GM12878 (cell line): ENCODE results near the gene SNAPC3. TPM values are rescaled to one million over a fixed set of nuclear protein-coding genes. Genes with fewer than 3 reads are reported as not detected.

Source experiments
- ATAC-seq: fragments of 200-7000 bp; cut with Tn5 transposase; 3 replicates; pipeline ENCODE4 v1.9.1; 2020; ENCODE audit warnings: mild to moderate bottlenecking, moderate library complexity
- BruUV-seq: library from RNA; stranded (reverse); fragments of 400-500 nt; replicated peaks from 2 replicates; lab custom pipeline; 2021; lab: Mats Ljungman, UMichigan
- CTCF ChIA-PET: fragments of 300-600 bp; sonication (Branson Sonifier 250); formaldehyde crosslinking; extraction: SDS; loops from one replicate; lab custom pipeline; 2021; ENCODE audit warnings: inconsistent platforms; lab: Yijun Ruan, JAX
- POLR2A ChIA-PET: fragments of 350-600 bp; formaldehyde crosslinking; extraction: SDS; loops from one replicate; lab custom pipeline; 2021; ENCODE audit warnings: inconsistent platforms; lab: Charles Lee
- RAD21 ChIA-PET: fragments of 300-600 bp; sonication (Branson Sonifier 250); formaldehyde crosslinking; loops from one replicate; lab custom pipeline; 2023; ENCODE audit warnings: antibody characterized with exemption; ENCODE audit not compliant: unreplicated experiment; lab: Charles Lee
- SMC1A ChIA-PET: fragments of 300-600 bp; sonication (Branson Sonifier 250); formaldehyde crosslinking; loops from one replicate; lab custom pipeline; 2023; ENCODE audit not compliant: unreplicated experiment, uncharacterized antibody; lab: Charles Lee
- DNase-seq: peaks from one replicate; pipeline ENCODE4 v3.0.0-alpha.2; 2011; ENCODE audit warnings: low read depth, low spot score
- FAIRE-seq: peaks from 3 replicates; lab custom pipeline; 2011; peaks lifted over from hg19 to GRCh38; lab: Jason Lieb, UNC
- H2AFZ ChIP-seq: 2 replicates; pipeline ENCODE4 v1.6.0; 2011; ENCODE audit warnings: low read depth, low read length, control low read depth; ENCODE audit not compliant: control insufficient read depth
- H3K27ac ChIP-seq: 2 replicates; pipeline ENCODE4 v1.5.1; 2011; ENCODE audit warnings: control low read depth; ENCODE audit not compliant: control insufficient read depth, insufficient read depth
- H3K27me3 ChIP-seq, 2 experiments: replicated peaks in 1 of 2; 2 replicates each; pipeline versions ENCODE4 v1.6.0 to v1.6.1; 2011; ENCODE audit warnings: low read length in 1 of 2; ENCODE audit not compliant: control insufficient read depth in 2 of 2, insufficient read depth in 2 of 2
- H3K36me3 ChIP-seq, 2 experiments: 2 replicates each; pipeline ENCODE4 v1.5.1; 2011; ENCODE audit warnings: low read length in 1 of 2; ENCODE audit not compliant: control insufficient read depth in 2 of 2, insufficient read depth in 2 of 2
- H3K4me1 ChIP-seq: 2 replicates; pipeline ENCODE4 v1.6.1; 2011; ENCODE audit warnings: mild to moderate bottlenecking, low read length, moderate library complexity, mixed read lengths; ENCODE audit not compliant: control insufficient read depth, insufficient read depth
- H3K4me2 ChIP-seq: 2 replicates; pipeline ENCODE4 v1.6.0; 2011; ENCODE audit warnings: control low read depth; ENCODE audit not compliant: control insufficient read depth, insufficient read depth
- H3K4me3 ChIP-seq: fragments of 200-600 bp; sonication (generic); 2 replicates; pipeline ENCODE4 v1.5.1; 2016
- H3K79me2 ChIP-seq: 2 replicates; pipeline ENCODE4 v1.6.0; 2011; ENCODE audit warnings: low read length; ENCODE audit not compliant: control insufficient read depth, insufficient read depth
- H3K9ac ChIP-seq: 2 replicates; pipeline ENCODE4 v1.8.0; 2011; ENCODE audit warnings: low read length, control low read depth, mixed read lengths; ENCODE audit not compliant: control insufficient read depth, insufficient read depth
- H3K9me3 ChIP-seq: replicated peaks from 3 replicates; pipeline ENCODE4 v1.5.1; 2011; ENCODE audit warnings: mild to moderate bottlenecking, low read length; ENCODE audit not compliant: control insufficient read depth, insufficient read depth
- H4K20me1 ChIP-seq: 2 replicates; pipeline ENCODE4 v1.6.0; 2011; ENCODE audit not compliant: control insufficient read depth, insufficient read depth
- BCLAF1 ChIP-seq: fragments of 450-650 bp; IDR thresholded peaks from 2 replicates; pipeline ENCODE4 v1.6.1; 2017; ENCODE audit warnings: antibody characterized with exemption, mild to moderate bottlenecking, moderate library complexity
- DPF2 ChIP-seq: fragments of 450-650 bp; IDR thresholded peaks from 2 replicates; pipeline ENCODE4 v1.6.1; 2017; ENCODE audit warnings: mild to moderate bottlenecking
- E2F8 ChIP-seq: fragments of 450-650 bp; IDR thresholded peaks from 2 replicates; pipeline ENCODE4 v1.6.1; 2018; ENCODE audit warnings: mild to moderate bottlenecking, low read depth, moderate library complexity; ENCODE audit not compliant: partially characterized antibody
- IKZF2 ChIP-seq, 2 experiments: fragments of 450-650 bp; IDR thresholded peaks; 2 replicates each; pipeline ENCODE4 v1.6.1; 2017; ENCODE audit warnings: mild to moderate bottlenecking in 2 of 2, moderate library complexity in 2 of 2
- IRF5 ChIP-seq: fragments of 450-650 bp; IDR thresholded peaks from 2 replicates; pipeline ENCODE4 v1.6.1; 2017; ENCODE audit warnings: borderline replicate concordance
- KAT2A ChIP-seq: conservative IDR thresholded peaks from 2 replicates; pipeline ENCODE4 v1.6.1; 2011; ENCODE audit warnings: low read depth, low read length; ENCODE audit not compliant: control insufficient read depth
- LARP7 ChIP-seq: fragments of 450-650 bp; IDR thresholded peaks from 2 replicates; pipeline ENCODE4 v1.6.1; 2017; ENCODE audit warnings: mild to moderate bottlenecking
- NBN ChIP-seq: fragments of 450-650 bp; IDR thresholded peaks from 2 replicates; pipeline ENCODE4 v1.6.1; 2016
- NFYA ChIP-seq: IDR thresholded peaks from 2 replicates; pipeline ENCODE4 v1.6.1; 2011; ENCODE audit warnings: low read depth, mild to moderate bottlenecking, low read length, improper control_type of control experiment, borderline replicate concordance
- NRF1 ChIP-seq: conservative IDR thresholded peaks from 2 replicates; pipeline ENCODE4 v1.6.1; 2011; ENCODE audit warnings: mild to moderate bottlenecking, low read depth, low read length, improper control_type of control experiment
- RELB ChIP-seq: fragments of 450-650 bp; IDR thresholded peaks from 2 replicates; pipeline ENCODE4 v1.6.1; 2017; ENCODE audit warnings: low read depth, mild to moderate bottlenecking, moderate library complexity
- SIX5 ChIP-seq: IDR thresholded peaks from 2 replicates; pipeline ENCODE4 v1.6.1; 2011; ENCODE audit warnings: mild to moderate bottlenecking, low read depth, low read length, moderate library complexity; ENCODE audit not compliant: severe bottlenecking
- SUZ12 ChIP-seq: fragments of 200-600 bp; sonication (generic); IDR thresholded peaks from one replicate; pipeline ENCODE4 v1.6.1; 2018; ENCODE audit warnings: antibody characterized with exemption, mild to moderate bottlenecking; ENCODE audit not compliant: unreplicated experiment
- WRNIP1 ChIP-seq: IDR thresholded peaks from 2 replicates; pipeline ENCODE4 v1.6.1; 2011; ENCODE audit warnings: low read depth, low read length, improper control_type of control experiment, borderline replicate concordance
- ZSCAN29 ChIP-seq: fragments of 450-650 bp; IDR thresholded peaks from 2 replicates; pipeline ENCODE4 v1.6.1; 2017; ENCODE audit warnings: mild to moderate bottlenecking, moderate library complexity
- in situ Hi-C: fragments of 300-500 bp; cut with MboI; formaldehyde crosslinking; loops from 9 replicates; pipeline ENCODE4 v1.14.3; 2018; ENCODE audit warnings: mixed read lengths
- intact Hi-C: fragments of 100-400 bp; cut with micrococcal nuclease; formaldehyde crosslinking; loops from one replicate; pipeline ENCODE4 v1.14.2; 2022; ENCODE audit not compliant: unreplicated experiment
- polyA plus RNA-seq, 11 experiments: library from polyadenylated mRNA; depleted of rRNA in 4 of 11; unstranded in 6 of 11; stranded (reverse) in 5 of 11; fragments of >200 nt; fragmentation: Nextera tagmentation in 4 of 11; fragmentation: Illumina TruSeq in 1 of 11; extraction: Ambion mirVana in 4 of 11; extraction: Trizol in 1 of 11; gene quantifications; 1 replicate in 1 of 11; 2 replicates in 10 of 11; pipeline versions ENCODE4 v1.2.1 to v1.2.3, GENCODE V29; 2011 to 2016; ENCODE audit warnings: inconsistent platforms in 2 of 11, missing spikeins in 2 of 11, low read depth in 1 of 11
- total RNA-seq, 4 experiments: library from RNA; depleted of rRNA in 3 of 4; stranded (reverse); fragments of >200 nt in 3 of 4; fragmentation: Illumina TruSeq in 1 of 4; extraction: Trizol in 1 of 4; gene quantifications; 2 replicates each; pipeline versions ENCODE4 v1.2.1 to v1.2.3, GENCODE V29; 2013 to 2021

SNAPC3 gene
- total and polyA plus RNA-seq, 10 of the 15 experiments (the other 5 are each of a cell fraction or from before 2014, with no cell fraction given), result 5.7 to 47.4 (median 24.6) TPM

- SMC1A ChIA-PET, result interaction anchor here (0.6 kb wide), 1 partner anchor 876 kb away, joined by 3 read pairs; no protein-coding TSS in a partner anchor
- no peak for FAIRE-seq
- POLR2A ChIA-PET, result no interaction called here
Observed at GRCh38 chr9:15389173-15389572, 33.5 kb upstream of the SNAPC3 start.

More at GRCh38 chr9:15389173-15389572, 33.5 kb upstream of the SNAPC3 start:
- Histone ChIP-seq H4K20me1 (no peaks in the 10 kb centered on the region), H3K36me3 (no peaks in the 10 kb centered on the region), H3K27ac (no peak overlapping the region), H3K4me2 (no peak overlapping the region), H3K79me2 (no peaks in the 10 kb centered on the region), H3K9me3 (no peaks in the 10 kb centered on the region), H3K9ac (no peak overlapping the region), H3K4me1 (no peaks in the 10 kb centered on the region), H2AFZ (no peak overlapping the region), H3K27me3 (no peaks in the 10 kb centered on the region), H3K4me3 (no peak overlapping the region)
- intact Hi-C loops (no loop called here), in situ Hi-C loops (no loop called here)
- BruUV-seq, result no TSS peak
- TF ChIP-seq NFYA (no peak), ZSCAN29 (no peak), NRF1 (no peak), KAT2A (no peak), SUZ12 (no peak), SIX5 (no peak), IKZF2 (IDR thresholded peaks at IDR 0.05) (no peak), IRF5 (no peak), NBN (no peak), RELB (no peak), DPF2 (no peak), WRNIP1 (no peak), LARP7 (no peak), BCLAF1 (no peak), E2F8 (no peak)
- DNase-seq (no peak), ATAC-seq (no peak)
- RAD21 ChIA-PET, result no interaction called here
- CTCF ChIA-PET, result no interaction called here
